Transverse colon (tissue), 3 donors: ENCODE measurements around the gene PDGFC.

ENCODE experiments used
- EP300 ChIP-seq: sonication (generic); formaldehyde crosslinking; IDR thresholded peaks from one replicate; pipeline ENCODE4 v1.6.1; 2017; ENCODE audit warnings: antibody characterized with exemption, low read depth
- POLR2A ChIP-seq: fragments of 450-650 bp; IDR thresholded peaks from one replicate; pipeline ENCODE4 v1.6.1; 2016; ENCODE audit warnings: antibody characterized with exemption, mild to moderate bottlenecking, moderate library complexity
- TF ChIP-seq, protein P1 (sequence below), 5 experiments: fragments of 200-600 bp in 3 of 5; fragments of 450-650 bp in 2 of 5; sonication (generic) in 3 of 5; IDR thresholded peaks; 1 replicate in 2 of 5; 2 replicates in 3 of 5; pipeline ENCODE4 v1.5.1; 2016 to 2017; ENCODE audit warnings: antibody characterized with exemption in 5 of 5, inconsistent platforms in 3 of 5, mild to moderate bottlenecking in 2 of 5, moderate library complexity in 1 of 5

DNA sequence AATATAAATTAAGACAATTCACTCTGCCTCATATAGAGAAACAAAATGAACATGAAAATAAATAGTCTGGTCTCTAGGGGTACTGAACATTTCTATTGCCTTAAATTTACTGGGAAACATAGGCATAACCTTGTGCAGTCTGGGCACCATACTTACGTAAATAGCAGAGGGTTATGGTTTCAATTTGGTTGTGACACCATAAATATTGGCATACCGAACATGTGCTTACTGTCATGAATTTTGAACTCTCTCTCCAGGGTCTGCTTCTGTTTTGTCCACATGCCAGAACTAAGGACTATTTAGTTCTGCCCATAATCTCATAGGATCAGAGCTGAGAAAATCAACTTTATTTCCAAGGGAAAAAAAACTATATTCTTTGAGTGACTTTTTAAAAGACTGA lies 17.6 kb downstream of the PDGFC start:
- TF ChIP-seq EP300 (no peak), POLR2A (no peak)
- TF ChIP-seq, protein P1, sequence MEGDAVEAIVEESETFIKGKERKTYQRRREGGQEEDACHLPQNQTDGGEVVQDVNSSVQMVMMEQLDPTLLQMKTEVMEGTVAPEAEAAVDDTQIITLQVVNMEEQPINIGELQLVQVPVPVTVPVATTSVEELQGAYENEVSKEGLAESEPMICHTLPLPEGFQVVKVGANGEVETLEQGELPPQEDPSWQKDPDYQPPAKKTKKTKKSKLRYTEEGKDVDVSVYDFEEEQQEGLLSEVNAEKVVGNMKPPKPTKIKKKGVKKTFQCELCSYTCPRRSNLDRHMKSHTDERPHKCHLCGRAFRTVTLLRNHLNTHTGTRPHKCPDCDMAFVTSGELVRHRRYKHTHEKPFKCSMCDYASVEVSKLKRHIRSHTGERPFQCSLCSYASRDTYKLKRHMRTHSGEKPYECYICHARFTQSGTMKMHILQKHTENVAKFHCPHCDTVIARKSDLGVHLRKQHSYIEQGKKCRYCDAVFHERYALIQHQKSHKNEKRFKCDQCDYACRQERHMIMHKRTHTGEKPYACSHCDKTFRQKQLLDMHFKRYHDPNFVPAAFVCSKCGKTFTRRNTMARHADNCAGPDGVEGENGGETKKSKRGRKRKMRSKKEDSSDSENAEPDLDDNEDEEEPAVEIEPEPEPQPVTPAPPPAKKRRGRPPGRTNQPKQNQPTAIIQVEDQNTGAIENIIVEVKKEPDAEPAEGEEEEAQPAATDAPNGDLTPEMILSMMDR (IDR thresholded peaks at IDR 0.05): no peak
